HFF-Myc (cell line): ENCODE measurements around the gene PRAMEF1.
"Not testable (repeated sequence)": the region's sequence is repeated elsewhere in the genome, so short reads cannot be mapped to it uniquely, and the experiment has no call there.

Source experiments
- DNase-seq: peaks from one replicate; pipeline ENCODE4 v3.0.0-alpha.2; 2011; ENCODE audit warnings: low read depth; ENCODE audit errors: extremely low read depth
- H3K4me3 ChIP-seq: replicated peaks from 2 replicates; pipeline ENCODE4 v1.5.1; 2011; ENCODE audit warnings: low read depth, mild to moderate bottlenecking, control low read depth, low read length
- TF ChIP-seq, protein P1 (sequence below): IDR thresholded peaks from 2 replicates; pipeline ENCODE4 v1.5.1; 2012; ENCODE audit warnings: mild to moderate bottlenecking, low read depth, low read length, control low read depth; ENCODE audit errors: missing control alignments

The PRAMEF1 gene

GRCh38 chr1:12799730-12800129 lies 8.5 kb downstream of the PRAMEF1 start:
- H3K4me3 ChIP-seq: no peak overlapping the region
- no peak for DNase-seq
- TF ChIP-seq, protein P1, sequence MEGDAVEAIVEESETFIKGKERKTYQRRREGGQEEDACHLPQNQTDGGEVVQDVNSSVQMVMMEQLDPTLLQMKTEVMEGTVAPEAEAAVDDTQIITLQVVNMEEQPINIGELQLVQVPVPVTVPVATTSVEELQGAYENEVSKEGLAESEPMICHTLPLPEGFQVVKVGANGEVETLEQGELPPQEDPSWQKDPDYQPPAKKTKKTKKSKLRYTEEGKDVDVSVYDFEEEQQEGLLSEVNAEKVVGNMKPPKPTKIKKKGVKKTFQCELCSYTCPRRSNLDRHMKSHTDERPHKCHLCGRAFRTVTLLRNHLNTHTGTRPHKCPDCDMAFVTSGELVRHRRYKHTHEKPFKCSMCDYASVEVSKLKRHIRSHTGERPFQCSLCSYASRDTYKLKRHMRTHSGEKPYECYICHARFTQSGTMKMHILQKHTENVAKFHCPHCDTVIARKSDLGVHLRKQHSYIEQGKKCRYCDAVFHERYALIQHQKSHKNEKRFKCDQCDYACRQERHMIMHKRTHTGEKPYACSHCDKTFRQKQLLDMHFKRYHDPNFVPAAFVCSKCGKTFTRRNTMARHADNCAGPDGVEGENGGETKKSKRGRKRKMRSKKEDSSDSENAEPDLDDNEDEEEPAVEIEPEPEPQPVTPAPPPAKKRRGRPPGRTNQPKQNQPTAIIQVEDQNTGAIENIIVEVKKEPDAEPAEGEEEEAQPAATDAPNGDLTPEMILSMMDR: no peak

DNA sequence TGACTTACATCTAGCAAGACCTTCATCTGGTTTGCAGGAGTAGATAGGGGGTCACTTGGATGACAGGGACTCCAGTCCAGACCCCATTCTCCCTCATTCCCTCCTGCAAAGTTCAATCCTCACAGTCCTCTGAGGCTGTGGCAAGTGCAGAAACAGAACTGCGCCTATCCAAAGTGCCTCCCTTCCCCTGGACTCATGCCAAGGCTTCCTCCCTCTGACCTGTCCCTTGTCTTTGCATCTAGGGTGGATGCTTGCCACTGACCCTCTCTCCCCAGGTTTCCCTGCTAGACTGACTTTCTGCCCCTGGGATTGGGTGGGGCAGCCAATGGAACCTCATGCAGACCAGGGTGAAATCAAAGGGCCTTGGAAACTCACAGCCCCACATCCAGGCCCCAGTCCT lies 18.7 kb downstream of the PRAMEF1 start:
- no peak overlapping the region for H3K4me3 ChIP-seq
- TF ChIP-seq, protein P1: no peak
- no peak for DNase-seq

DNA sequence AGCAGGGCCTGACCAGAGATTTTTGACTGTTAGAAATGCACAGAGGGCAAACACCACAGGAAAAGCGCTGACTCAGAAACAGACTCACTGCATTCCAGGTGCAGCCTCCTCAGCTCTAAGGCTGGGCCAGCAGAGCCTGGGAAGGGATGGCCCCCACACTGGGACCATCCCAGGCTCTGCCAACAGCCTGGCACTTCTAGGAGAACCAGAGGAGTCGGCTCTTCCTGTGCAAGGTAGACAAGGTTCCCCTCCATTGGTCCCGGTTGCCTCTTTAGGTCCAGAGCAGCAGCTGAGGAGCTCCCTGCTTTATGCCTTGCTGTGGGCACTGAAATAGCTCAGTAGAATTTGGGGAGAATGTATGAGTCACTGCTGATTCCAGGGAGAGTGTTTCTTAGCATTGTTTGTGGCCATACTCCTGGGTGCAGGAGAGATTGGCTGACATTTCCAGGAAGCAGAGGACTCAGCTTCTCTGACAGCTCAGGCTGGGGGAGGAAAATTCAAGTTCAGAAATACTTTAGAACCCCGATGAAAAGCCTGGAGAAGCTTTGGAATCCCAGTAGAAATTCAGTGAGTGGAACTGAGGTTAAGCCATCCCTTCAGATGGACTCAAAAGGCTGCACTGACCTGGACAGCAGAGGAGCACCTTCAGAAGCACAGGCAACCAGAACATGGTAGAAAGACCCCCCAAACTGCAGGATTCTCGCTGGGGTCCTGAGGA lies 19.7 kb downstream of the PRAMEF1 start:
- TF ChIP-seq, protein P1: no peak
- H3K4me3 ChIP-seq: no peak overlapping the region
- DNase-seq: no peak

DNA sequence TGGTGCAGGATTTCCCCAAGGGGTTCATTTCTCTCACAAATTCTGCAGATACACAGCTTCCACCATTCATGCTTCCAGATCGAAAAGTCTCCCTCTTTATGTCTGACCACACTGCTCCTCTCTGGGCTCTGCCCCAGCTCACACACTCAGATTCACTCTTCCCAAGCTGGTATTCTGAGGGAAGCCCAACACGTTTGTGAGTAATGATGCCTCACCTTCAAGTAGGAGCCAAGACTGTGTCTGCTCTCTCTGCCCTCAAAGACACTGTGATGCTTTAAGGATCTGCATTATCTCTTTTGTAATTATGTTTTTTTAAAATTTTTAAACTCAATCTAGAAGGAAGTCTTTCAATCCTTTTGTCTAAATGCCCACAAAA lies 20.2 kb downstream of the PRAMEF1 start:
- DNase-seq: no peak
- H3K4me3 ChIP-seq: no peak overlapping the region
- TF ChIP-seq, protein P1: no peak

- DNase-seq, H3K4me3 ChIP-seq: not testable (repeated sequence)
These were observed 27.9 kb downstream of the PRAMEF1 start for GRCh38 chr1:12819061-12819460.

GRCh38 chr1:12831310-12831709 lies 40.1 kb downstream of the PRAMEF1 start, which contains the start of gene PRAMEF11:
Gene PRAMEF11 (minus strand): TSS chr1:12831410. CDS start chr1:12828789, 2,621 bp downstream.
- DNase-seq, H3K4me3 ChIP-seq: not testable (repeated sequence)

GRCh38 chr1:12833251-12833650 lies 42.1 kb downstream of the PRAMEF1 start:
- H3K4me3 ChIP-seq, DNase-seq: not testable (repeated sequence)
